ENCODE measurements around the gene NT5E.

GRCh38 chr6:85482905-85483700, 33.2 kb downstream of the NT5E start:
- TF ChIP-seq RAD21 (IDR thresholded peaks at IDR 0.05) (peak; percentile 99 to 100), CTCF (IDR thresholded peaks at IDR 0.05; ENCODE audit: low read depth, low read length, missing input control) (peak; percentile 100), FOXA1 (IDR thresholded peaks at IDR 0.05) (no peak), MAX (IDR thresholded peaks at IDR 0.05) (no peak), REST (IDR thresholded peaks at IDR 0.05) (no peak), GABPA (IDR thresholded peaks at IDR 0.05 in 1 of 2, conservative IDR thresholded peaks at IDR 0.05 in 1 of 2) (no peak), NR2F2 (IDR thresholded peaks at IDR 0.05) (peak; percentile 62), EGR1 (IDR thresholded peaks at IDR 0.05; ENCODE audit: low read depth in 2 of 2) (no peak), RXRA (IDR thresholded peaks at IDR 0.05) (peak in 1 of 2 donors; percentile 27), JUND (IDR thresholded peaks at IDR 0.05) (no peak), ZBTB33 (IDR thresholded peaks at IDR 0.05) (no peak)
